HL-60 (cell line): ENCODE measurements around the gene ABCG8.

Source experiments
- CTCF ChIP-seq: IDR thresholded peaks from one replicate; pipeline ENCODE4 v1.5.1; 2011; ENCODE audit warnings: low read length, control low read depth, inconsistent platforms; ENCODE audit not compliant: insufficient read depth
- GABPA ChIP-seq: IDR thresholded peaks from 2 replicates; pipeline ENCODE4 v1.6.1; 2012; ENCODE audit warnings: low read depth
- POLR2AphosphoS5 ChIP-seq: IDR thresholded peaks from 2 replicates; pipeline ENCODE4 v1.6.1; 2012; ENCODE audit warnings: low read depth
- REST ChIP-seq: IDR thresholded peaks from 2 replicates; pipeline ENCODE4 v1.6.1; 2012; ENCODE audit warnings: low read depth; ENCODE audit not compliant: insufficient replicate concordance
- SPI1 ChIP-seq: IDR thresholded peaks from 2 replicates; pipeline ENCODE4 v1.6.1; 2012; ENCODE audit warnings: low read depth, mild to moderate bottlenecking, borderline replicate concordance

- TF ChIP-seq REST (no peak), CTCF (no peak), POLR2AphosphoS5 (no peak), SPI1 (no peak), GABPA (no peak)
Measured at GRCh38 chr2:43898134-43898837, 59.5 kb downstream of the ABCG8 start.
